GM21529 (cell line): ENCODE results near the gene NRSN2.

Source experiments
- ATAC-seq: cut with Tn5 transposase; IDR thresholded peaks from one replicate; pipeline ENCODE4 v1.9.1; 2021; ENCODE audit not compliant: unreplicated experiment

The NRSN2 gene

DNA sequence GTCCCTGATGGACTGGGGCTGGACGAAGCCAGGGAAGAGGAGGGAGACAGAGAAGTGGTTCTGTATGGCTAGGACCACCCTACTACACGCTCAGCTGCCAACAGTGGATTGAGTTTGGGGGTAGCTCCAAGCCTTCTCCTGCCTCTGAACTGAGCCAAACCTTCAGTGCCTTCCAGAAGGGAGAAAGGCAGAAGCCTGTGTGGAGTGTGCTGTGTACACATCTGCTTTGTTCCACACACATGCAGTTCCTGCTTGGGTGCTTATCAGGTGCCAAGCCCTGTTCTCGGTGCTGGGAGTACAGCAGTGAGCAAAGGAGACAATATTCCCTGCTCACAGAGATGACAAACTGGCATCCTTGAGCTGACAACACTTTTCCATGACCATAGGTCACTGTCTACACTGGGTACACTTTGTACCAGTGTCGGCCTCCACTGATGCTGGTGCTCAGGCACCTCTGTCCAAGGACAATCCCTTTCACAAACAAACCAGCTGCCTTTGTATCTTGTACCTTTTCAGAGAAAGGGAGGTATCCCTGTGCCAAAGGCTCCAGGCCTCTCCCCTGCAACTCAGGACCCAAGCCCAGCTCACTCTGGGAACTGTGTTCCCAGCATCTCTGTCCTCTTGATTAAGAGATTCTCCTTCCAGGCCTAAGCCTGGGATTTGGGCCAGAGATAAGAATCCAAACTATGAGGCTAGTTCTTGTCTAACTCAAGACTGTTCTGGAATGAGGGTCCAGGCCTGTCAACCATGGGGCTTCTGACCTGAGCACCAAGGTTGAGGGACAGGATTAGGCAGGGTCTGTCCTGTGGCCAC is 49.9 kb downstream of the NRSN2 start:
- ATAC-seq, result no peak

GRCh38 chr20:397432-398237 is 50.7 kb downstream of the NRSN2 start:
- no peak for ATAC-seq

DNA sequence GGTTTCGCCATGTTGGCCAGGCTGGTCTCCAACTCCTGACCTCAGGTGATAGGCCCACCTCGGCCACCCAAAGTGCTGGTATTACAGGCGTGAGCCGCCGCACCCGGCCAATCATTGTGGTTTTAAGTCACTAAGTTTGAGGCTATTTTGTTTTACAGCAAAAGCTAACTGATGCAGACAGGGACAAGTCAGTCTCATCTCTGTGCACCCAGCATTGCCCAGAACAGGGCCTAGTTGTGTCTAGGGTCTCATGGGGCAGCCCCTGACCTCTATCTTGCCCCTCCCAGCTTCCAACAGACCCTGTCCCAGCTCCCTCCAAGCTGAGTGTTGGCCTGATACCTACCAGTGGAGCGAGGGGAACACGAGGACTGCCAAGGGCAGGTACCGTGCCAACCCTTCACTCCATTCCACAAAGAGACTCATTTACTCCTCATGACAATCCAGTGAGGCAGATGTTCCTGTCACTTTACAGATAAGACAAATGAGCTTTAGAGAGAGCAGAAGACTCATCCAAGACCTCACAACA is 52.3 kb downstream of the NRSN2 start:
- ATAC-seq, result no peak

DNA sequence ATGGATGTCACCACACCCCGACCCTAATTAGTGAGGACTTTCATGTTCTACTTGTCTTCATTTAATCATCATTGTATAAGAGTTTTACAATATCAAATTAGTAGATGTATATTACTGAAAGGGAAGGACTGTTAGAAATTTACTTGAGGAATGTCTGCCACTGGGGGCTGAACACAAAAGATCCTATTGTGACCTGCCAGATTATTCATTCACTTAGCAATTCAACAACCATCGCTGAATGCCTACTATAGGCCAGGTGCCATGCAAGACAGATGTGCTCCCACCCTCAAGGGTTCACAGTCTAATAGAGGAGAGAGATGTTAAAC is 53.2 kb downstream of the NRSN2 start:
- ATAC-seq, result no peak

DNA sequence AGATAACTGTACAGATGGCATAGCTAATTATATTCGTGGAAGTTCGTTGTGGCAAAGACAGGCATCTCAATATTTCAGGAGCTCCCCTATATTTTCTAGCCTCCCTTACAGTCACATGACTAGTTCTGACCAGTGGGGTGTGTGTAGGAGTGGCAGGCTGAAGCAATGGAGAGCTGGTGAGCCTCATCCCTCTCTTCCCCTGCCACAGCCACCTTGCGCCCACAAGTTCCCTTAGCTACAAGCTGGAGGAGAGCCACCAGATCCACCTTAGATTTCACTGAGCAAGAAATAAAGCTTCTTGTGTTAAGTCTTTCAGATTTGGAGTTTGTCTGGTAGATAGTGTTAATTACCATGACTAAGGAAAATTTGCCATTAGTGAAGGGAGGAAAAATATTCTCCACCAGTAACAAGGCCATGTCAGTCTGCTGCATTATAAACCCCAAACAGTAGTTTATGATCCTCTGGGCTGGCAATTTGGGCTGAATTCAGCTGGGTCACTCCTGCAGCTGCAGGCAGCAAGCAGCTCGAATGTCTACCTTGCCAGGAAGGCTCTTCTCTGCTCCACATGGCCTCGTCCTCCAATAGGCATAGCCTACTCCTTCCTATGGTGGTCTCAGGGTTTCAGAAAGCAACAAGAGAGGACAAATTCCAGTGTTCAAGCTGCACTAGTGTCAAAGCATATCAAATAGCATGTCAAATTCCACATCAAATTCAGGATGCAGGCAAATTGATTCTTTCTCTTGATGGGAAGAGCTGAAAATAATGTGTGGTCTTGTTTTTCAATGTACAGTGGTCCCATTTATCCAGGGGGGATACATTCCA is 53.8 kb downstream of the NRSN2 start:
- no peak for ATAC-seq

- no peak for ATAC-seq
These were observed 55.0 kb downstream of the NRSN2 start for GRCh38 chr20:401682-402495.

DNA sequence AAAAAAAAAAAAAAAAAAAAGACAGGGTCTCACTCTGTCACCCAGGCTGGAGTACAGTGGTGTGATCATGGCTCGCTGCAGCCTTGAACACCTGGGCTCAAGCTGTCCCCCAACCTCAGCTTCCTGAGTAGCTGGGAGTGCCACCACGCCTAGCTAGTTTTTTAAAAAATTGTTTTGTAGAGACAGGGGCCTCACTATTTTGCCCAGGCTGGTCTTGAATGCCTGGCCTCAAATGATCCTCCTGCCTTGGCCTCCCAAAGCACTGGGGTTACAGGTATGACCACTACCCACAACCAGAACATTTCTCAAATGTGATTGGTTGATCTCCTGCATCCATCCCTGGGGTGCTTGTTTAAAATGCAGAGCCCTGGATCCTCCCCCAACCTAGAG is 55.6 kb downstream of the NRSN2 start:
- ATAC-seq, result no peak

DNA sequence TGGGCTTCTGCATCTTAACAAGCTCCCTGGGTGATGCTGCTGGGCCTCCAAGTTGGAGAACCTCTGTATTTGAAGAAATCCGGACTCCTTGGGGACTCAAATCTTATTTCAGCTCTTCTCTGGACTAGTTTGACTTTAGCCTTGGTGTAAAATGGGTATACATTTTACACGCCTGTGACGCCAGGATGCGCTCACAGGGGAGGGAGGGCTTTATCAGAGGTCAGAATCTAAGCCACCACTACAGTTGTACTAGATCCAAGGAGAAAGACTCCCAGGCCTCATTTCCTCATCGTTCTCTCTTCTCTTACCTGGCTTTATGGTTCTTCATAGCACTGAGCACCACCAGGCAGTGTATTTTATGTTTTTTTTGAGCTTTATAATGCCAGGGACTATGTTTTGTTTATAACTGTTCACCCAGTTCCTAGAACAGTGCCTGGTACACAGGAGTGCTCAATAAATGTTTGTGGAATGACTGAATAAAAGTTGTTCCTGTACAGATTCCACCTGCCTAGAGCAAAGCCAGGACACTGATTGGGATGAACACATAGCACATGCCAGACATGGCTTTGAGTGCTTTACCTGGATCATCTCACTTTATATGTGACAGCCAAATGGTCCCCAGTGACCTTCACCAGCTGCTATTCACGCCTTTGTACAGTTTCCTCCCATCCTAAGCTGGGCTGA is 56.1 kb downstream of the NRSN2 start:
- no peak for ATAC-seq

- ATAC-seq, result no peak
These were observed 56.7 kb downstream of the NRSN2 start for GRCh38 chr20:403582-403957.

- ATAC-seq, result no peak
These were observed 57.2 kb downstream of the NRSN2 start for GRCh38 chr20:404088-404487.
